GM19463 (cell line): ENCODE results near the gene CCDC178.
"Not testable (repeated sequence)": the region's sequence is repeated elsewhere in the genome, so short reads cannot be mapped to it uniquely, and the experiment has no call there.

Experiments used
- ATAC-seq: cut with Tn5 transposase; IDR thresholded peaks from one replicate; pipeline ENCODE4 v1.9.1; 2021; ENCODE audit warnings: mild to moderate bottlenecking, moderate library complexity; ENCODE audit not compliant: unreplicated experiment

CCDC178 gene, protein sequence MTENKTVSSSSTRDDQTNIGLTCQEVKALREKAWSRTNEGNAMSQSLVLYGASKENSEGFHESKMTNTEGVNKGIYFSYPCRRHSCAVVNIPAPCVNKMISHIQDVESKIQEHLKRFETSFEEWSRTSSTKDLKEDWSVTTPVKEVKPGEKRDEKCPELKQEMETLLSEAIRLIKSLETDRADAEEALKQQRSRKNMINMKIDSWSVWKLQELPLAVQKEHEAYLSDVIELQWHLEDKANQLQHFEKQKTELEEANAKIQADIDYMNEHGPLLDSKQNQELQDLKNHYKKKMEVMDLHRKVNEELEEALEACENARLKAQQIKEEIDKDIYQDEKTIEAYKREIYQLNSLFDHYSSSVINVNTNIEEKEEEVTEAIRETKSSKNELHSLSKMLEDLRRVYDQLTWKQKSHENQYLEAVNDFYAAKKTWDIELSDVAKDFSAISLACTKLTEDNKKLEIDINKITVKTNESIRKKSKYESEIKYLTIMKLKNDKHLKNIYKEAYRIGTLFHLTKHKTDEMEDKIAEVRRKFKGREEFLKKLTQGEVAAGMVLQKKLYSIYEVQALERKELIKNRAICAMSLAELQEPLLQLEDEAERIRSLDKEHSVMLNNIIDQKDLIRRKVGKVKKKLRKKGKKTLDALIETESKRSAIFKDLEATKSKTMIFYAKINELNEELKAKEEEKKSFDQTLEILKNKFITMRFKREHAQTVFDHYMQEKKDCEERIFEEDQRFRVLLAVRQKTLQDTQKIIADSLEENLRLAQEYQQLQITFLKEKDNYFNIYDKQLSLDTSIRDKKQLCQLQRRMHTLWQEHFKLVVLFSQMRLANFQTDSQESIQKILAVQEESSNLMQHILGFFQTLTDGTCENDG

DNA sequence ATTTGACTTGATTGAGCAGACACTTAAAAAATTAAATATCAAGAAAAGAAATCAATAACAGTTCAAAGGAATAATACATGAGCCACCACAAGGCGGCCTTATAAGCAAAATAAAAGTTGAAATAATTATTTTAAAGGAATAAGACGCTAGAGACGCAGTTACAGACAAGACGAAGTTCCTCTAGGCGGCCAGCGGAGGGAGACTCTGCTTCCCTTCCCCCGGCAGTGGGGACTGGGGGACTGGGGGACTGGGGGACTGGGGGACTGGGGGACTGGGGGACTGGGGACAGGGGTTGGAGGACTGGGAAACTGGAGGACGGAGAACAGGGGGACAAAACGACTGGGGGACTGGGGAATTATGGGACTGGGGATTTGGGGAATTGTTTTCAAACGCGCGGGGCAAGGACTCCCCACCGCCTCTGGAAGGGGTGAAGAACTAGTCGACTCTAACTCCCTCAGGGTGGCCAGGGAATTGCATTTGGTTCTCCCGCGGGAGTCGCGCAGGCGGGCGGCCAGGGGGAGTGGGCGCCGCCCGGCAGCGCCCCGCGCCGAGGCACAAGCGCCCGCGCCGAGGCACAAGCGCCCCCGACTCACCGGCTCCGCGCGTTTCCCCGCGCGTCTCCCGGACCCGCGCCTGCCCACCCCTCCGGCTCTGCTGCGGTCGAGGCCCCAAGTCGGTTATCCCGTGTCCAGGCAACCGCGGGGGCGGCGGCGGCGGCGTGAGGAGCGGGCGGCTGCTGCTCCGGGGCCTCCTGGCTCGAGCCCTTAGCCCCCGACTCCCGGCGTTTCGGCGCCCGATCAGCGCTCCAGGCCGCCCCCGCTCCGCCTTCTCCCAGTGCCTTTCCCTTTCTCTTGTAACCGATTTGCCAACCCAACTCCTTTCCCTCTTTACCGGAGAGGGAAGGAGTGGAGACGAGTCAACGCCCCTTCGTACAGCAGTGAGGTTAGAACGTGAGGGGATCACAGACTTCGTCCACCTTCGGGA lies at the start of gene CCDC178:
CCDC178 (minus strand) TSS at position 662 of the 984 bp plus-strand sequence. CDS start 28,633 bp downstream, outside the sequence.
- ATAC-seq = no peak

DNA sequence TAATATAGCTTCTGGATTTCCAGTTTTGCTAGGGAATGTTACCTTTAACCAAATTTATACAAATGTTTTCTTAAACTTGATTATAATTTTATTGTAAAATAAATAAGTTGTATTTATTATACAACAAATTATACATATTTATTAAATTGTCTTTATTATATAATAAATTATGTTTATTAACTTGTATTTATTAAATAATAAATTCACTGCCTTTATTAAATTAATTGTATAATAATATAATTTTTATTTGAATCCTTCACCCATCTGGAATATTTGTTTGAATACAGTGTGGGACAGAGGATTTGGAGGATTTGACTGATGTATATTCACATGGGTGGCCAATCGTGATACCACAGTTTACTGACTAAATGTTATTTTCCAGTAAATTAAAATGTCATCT lies 43.4 kb upstream of the CCDC178 start:
- no peak for ATAC-seq

DNA sequence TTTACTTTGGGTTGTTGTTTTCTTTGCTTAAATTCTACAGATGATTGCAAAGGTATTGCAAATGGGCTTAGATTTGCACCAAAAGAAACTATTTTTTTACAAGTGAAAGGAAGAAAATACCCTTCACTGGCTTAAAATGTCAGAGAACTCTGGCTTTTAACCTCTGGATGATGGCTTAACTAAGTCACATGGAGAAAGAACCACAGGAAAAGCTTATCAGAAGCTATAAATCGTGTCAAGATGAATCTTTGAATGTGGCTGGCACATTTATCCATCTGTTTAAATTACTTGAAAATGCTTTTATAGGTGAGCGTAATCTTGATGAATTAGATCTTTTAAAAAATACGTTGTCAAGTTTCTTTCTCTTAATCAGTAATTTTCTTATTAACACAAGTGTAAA lies 32.0 kb upstream of the CCDC178 start:
- ATAC-seq = no peak

DNA sequence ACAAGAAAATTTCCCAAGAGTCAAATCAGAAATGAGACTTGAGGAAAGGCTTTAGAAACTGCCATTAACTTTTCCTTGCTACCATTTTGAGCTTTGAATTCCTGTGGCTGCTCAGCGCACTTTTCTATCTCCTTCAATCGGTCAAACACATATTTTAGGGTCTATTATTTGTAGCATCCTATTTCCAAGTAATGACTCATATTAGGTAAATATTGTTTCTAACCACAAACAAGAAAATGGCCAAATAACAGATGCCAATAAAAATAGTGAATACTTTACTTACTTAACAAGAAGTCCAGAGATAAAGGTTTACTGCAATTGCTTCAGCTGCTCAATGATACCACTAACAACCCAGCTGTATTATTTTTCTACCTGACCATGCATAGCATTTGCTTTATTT lies 29.7 kb upstream of the CCDC178 start:
- no peak for ATAC-seq

DNA sequence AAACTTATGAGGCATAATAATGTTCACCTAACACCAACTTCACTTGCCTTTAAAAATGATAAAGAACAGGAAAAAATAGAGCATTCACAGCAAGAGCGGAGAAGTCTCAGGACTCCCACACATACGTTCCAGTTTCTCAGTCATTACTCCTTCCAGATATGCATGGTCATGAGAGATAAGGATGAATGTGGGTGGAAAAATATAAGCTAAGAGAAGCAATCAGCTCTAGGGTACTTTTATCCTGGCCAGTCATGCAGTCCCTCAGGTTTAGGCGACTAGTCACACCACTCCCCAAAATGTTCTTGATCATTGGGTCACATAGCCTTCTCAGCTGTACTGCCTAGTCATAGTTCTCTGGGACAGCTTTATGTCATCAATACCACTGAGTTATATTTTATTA lies 29.2 kb upstream of the CCDC178 start:
- no peak for ATAC-seq

DNA sequence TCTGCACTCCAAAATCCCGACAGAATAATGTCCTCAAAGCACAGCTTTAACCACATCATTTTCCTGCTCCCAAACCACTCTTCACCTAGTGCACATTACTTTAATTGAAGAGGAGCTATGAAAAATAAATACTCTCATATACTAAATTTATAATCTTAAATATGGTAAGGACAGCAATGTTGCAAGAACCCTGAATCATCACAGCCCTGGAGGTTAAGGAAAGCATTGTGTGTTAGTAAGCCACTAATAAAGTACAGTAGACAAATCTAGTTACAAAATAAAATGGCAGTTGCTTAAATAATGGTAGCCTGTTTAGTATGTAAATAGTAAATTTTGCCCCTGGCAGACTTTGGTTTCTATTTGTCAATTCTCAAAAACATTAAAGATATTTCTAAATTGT lies 27.0 kb upstream of the CCDC178 start:
- ATAC-seq = no peak

DNA sequence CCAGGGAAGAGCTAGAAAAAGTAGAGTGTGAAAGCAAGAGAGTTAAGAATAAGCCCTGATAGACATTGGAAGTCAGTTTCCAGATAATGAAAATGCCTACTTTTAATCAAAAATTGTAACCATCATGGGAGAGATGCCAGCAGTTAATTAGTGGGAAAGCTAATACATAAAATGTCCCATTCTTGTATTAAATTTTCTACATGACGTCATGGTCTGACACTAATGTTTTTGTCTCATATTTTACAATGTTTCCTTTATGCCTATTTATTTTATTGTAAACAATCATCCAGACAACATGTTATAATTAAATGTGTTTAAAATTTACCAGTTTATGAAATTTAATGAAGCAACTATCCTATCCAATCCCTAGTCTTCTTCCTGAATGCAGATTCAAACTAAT lies 26.3 kb upstream of the CCDC178 start:
- no peak for ATAC-seq

DNA sequence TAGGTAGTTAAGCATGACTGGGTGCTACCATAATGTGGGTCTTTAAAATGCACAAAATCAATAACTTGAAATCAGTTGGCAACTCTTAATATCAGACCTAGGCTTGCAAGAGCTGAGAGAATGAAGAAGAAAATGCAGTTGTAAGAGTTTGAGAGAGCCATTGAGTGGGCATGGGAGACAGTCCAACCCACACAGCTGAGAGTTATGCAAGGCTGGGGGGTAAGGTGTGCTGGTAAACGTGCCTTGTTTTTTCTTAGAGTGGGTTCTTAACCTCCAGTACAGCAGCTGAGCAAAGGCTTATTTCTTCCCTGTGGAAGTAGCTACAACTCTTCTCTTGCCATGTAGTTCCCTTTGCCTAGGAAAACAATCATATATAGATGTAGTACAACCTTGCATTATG lies 20.2 kb upstream of the CCDC178 start:
- ATAC-seq = no peak

DNA sequence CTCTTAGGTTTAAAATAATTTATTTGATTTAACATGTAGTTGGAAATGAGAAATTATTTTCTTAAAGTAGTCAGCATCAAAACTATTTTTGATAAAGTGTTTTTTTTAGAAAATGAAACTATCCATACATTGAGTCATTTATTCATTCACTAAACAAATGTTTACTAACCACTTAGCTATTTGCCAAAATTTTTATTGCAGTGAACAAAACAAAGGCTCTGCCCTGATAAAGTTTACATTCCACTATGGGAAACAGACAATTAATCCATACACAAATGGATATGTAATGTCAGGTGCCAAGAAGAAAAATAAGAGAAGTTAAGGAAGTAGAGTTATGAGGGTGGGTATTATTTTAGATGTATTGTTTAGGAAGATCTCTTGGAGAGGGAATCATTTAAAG lies 19.1 kb upstream of the CCDC178 start:
- ATAC-seq = no peak

DNA sequence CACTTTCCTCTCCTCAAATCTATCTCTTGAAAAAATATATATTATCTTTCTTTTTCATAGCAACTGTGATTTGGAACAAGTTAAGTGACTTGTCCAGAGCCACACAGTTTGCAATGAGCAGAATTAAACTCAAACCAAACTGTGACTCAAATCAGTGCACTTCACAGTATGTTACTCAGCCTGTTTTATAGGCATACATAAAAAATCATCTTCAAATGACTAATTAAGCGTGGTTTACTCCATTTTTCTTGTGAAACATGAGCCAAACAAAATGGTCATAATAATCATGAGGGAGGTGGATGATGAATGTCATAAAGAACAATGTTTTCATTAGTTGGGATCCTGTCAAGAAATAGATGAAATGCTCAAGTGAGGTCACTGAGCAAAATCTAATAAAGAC lies 6.1 kb upstream of the CCDC178 start:
- ATAC-seq = no peak

DNA sequence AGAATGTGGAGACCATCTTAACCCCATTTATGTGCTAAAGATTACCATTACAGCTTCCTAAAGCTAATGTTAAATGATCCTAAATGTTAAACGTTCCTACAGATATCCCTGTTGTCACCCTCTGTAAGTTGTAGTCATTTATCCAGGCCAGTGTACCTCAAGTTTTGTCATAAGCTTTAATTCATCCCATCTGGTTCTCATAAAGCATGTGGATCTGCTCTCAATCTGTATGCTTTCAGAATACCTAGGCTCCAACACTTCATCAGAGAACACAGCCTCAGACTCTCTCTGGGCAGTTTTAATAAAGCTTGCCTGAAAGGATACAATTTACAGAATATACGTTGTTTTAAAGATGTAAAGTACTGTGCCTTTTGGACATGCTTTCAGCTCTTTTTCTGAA lies 4.2 kb upstream of the CCDC178 start:
- ATAC-seq = no peak

DNA sequence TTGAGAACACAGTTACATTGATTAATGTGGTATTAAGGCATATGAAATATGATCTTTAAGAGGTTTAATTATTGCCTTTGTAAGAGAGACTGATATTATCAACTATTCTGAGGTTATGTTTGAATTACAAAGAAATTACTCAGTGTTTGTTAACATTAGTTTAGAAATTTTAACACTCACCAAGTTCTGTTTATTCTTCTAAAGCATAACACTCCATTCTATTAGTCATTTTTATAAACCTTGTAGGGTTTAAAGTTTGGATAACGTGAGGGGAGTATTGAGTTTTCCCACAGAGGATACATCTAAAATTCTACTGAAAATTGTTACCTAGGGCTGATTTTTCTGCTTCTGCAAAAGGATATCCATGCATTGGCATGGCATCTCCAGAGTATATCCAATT lies 7.7 kb downstream of the CCDC178 start:
- ATAC-seq = no peak

DNA sequence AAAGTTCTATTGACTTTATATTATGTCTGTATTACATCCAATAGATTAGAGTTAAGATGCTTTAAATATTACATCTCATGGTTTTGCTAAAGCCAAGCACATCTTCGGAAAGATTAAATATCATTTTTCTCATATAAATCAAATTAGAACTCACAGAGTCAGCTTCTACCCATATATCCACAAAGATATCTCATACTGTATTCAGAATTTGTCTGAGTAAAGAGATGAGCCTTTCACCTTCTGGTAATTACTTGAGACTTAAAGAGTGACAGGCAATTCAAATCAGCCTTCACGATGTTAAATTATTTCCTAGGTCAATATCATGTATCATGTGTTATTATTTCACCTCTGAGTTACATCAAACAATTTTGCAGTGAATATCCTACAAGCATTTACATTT lies 13.0 kb downstream of the CCDC178 start:
- ATAC-seq = no peak

DNA sequence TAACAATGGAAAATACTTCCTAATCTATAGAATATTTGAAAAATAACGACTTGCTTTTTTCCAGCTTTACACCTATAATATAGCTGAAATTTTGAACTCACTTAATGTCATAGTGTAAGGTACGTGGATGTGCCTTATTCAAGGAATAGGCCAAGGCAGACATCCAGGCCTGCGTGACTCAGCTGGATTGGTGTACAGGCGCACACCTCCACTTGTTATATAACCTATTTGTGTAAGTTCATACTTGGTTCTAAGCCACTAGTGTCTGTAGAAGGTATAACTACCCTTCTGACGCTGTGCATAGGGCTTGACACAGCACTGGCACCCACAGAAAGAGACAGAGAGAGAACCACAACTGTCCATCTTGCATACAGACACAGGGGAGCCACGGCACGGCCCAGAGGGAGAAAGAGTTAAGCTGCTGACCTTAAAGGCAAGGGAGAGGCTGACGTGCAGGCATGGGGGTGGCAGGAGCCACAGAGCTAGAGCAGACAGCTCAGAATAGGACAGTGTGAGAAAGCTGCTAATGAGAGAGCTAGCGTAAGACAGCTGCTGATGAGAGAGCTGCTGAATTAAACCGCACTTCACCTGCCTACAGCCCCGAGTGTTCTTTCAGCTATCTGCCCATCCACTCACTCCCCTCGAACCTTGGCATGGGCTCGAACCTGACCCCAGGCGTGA lies 16.1 kb downstream of the CCDC178 start:
- no peak for ATAC-seq

DNA sequence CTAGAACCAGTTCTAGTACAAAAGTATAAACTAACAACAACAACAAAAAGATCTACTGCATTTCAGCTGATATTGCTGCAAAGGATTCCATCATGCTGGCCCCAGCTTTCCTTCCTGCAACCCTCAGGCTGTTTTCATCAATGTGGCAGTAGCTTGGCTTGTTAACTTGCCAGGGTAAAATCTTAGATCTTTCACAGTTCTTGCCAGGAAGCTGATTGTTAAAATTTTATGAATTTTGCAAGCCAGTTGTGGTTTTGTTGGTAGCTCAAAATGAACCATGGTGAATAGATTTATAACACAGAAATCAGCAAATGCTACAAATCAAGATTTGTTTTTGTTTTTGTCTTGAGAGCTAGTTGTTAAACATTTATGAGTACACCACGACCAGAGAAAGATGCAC lies 19.3 kb downstream of the CCDC178 start:
- ATAC-seq = no peak

DNA sequence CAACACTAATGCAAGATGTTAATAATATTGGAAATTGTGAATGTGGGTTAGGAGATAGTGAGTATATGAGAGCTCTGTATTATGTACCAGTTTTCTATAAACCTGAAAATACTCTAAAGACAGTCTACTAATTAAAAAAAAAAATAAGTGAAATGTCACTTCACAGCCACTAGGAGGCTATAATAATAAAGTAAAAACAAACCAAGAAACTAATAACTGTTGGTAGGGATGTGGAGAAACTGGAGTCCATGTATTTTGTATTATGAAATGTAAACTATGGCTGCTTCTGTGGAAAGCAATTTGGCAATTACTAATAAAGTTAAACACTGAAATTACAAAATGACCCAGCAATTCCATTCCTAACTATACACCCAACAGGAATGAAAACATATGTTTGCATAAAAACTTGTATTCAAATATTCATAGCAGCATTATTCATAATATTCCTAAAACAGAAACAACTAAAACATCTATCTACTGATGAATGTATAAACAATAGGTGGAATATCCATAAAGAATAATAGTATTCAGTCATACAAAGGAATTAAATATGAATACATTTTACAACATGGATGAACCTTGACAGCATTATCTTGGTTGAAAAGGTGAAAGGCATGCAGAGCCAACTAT lies 36.2 kb downstream of the CCDC178 start:
- ATAC-seq = no peak

DNA sequence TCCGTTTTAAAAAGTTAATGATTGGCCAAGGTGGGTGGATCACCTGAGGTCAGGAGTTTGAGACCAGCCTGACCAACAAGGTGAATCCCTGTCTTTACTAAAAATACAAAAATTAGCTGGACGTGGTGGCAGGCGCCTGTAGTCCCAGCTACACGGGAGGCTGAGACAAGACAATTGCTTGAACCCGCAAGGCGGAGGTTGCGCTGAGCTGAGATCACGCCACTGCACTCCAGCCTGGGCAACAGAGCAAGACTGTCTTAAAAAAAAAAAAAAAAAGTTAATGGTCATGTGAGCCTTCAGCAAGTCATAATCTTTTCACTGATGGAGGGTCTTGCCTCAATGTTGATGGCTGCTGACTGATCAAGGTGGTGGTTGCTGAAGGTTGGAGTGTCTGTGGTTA lies 41.6 kb downstream of the CCDC178 start:
- not testable (repeated sequence) for ATAC-seq

DNA sequence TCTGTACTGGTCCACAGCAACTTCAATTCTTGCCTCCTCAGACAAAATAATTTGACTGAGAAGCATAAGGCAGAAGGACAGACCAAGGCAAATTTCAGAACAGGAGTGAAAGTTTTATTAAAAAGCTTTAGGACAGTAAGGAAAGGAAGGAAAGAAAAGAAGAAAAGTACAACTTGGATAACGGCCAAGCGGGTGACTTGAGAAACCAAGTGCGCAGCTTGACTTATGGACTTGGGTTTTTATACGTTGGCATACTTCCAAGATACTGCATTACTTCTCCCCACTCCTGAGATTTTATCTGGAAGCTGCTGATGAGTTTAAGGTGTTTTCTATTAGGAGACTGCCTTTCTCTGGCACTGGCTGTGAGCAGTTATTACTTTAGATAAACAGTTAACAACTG lies 64.7 kb downstream of the CCDC178 start:
- ATAC-seq = no peak

DNA sequence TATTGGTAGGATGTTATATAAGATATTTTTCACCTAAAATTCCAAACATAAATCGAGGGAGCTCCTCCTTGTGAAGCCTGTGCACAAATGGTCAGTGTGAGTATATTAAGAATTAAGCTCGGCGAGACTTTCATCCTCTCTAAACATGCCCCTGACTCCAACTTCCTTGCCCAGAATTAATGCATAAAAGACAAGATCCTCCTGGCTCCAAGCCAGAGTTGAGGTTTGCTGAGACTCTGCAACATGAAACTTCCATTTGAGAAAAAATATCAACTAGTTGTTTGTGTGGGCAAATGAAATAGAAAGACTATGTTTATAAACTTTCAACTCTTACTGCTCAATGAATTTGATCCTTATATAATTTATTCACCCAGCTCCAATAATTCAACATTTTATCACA lies 68.1 kb downstream of the CCDC178 start:
- no peak for ATAC-seq
